Measurements from ENCODE around the gene TRMT1L. TPM values are rescaled to one million over a fixed set of nuclear protein-coding genes. Genes with fewer than 3 reads are reported as not detected.

Gene TRMT1L
- total RNA-seq, 2 donors from 2014 or later: 19.8 to 35.7 TPM

- intact Hi-C loops (cut with DNase I): loop anchor here (5.0 to 10.0 kb wide), 4 partner anchors 111 to 406 kb away; partner anchors contain the start of genes EDEM3 and RNF2
- peak; percentile 20 for DNase-seq (ENCODE audit: low spot score)
Measured at GRCh38 chr1:185157599-185158412, 1.1 kb upstream of the TRMT1L start.

GRCh38 chr1:185156288-185156853, 382 bp downstream of the TRMT1L start:
- H3K36me3 ChIP-seq: no peaks in the 10 kb centered on the region
- intact Hi-C loops (cut with DNase I): loop anchor here (5.0 to 10.0 kb wide), 4 partner anchors 109 to 404 kb away; partner anchors contain the start of genes EDEM3 and RNF2
- TF ChIP-seq CTCF (IDR thresholded peaks at IDR 0.05) (no peak), POLR2AphosphoS5 (IDR thresholded peaks at IDR 0.05) (no peak), POLR2A (IDR thresholded peaks at IDR 0.05) (no peak)
- no peak for DNase-seq (ENCODE audit: low spot score)
- WGBS: under 1% methylated on average over 30 of the region's 30 CpGs
- peak overlapping the region; percentile 97 to 98 for H3K27ac ChIP-seq
- peaks cover 8% of the 10 kb centered on the region for H3K4me1 ChIP-seq (replicated peaks)
- H3K27me3 ChIP-seq (replicated peaks; ENCODE audit: insufficient read depth): no peaks in the 10 kb centered on the region
- peak overlapping the region; percentile 73 to 94 for H3K4me3 ChIP-seq
- H3K9me3 ChIP-seq: no peaks in the 10 kb centered on the region

More at GRCh38 chr1:185157599-185158412, 1.1 kb upstream of the TRMT1L start:
- 1% methylated on average over 20 of the region's 20 CpGs for WGBS
- TF ChIP-seq POLR2AphosphoS5 (IDR thresholded peaks at IDR 0.05): peak; percentile 39
- no peak for TF ChIP-seq CTCF (IDR thresholded peaks at IDR 0.05)
- H3K27ac ChIP-seq: peak overlapping the region; percentile 97 to 98
- H3K36me3 ChIP-seq: no peaks in the 10 kb centered on the region
- no peaks in the 10 kb centered on the region for H3K9me3 ChIP-seq
- peaks cover 8% of the 10 kb centered on the region for H3K4me1 ChIP-seq (replicated peaks)
- H3K27me3 ChIP-seq (replicated peaks; ENCODE audit: insufficient read depth): no peaks in the 10 kb centered on the region
- H3K4me3 ChIP-seq: peak overlapping the region; percentile 73 to 94

GRCh38 chr1:185155600-185156287, 1.0 kb downstream of the TRMT1L start:
- peaks cover 8% of the 10 kb centered on the region for H3K4me1 ChIP-seq (replicated peaks)
- H3K36me3 ChIP-seq: no peaks in the 10 kb centered on the region
- 8% methylated on average over 11 of the region's 11 CpGs for WGBS
- peak overlapping the region; percentile 97 to 98 for H3K27ac ChIP-seq
- no peaks in the 10 kb centered on the region for H3K9me3 ChIP-seq
- intact Hi-C loops (cut with DNase I): loop anchor here (5.0 to 10.0 kb wide), 4 partner anchors 108 to 403 kb away; partner anchors contain the start of genes EDEM3 and RNF2
- peak overlapping the region; percentile 73 to 94 for H3K4me3 ChIP-seq
- H3K27me3 ChIP-seq (replicated peaks; ENCODE audit: insufficient read depth): no peaks in the 10 kb centered on the region
- TF ChIP-seq POLR2A (IDR thresholded peaks at IDR 0.05) (no peak), POLR2AphosphoS5 (IDR thresholded peaks at IDR 0.05) (peak; percentile 5)
- DNase-seq (ENCODE audit: low spot score): no peak

- WGBS: 26% methylated on average over 2 of the region's 2 CpGs
- no peaks in the 10 kb centered on the region for H3K36me3 ChIP-seq
- no peak overlapping the region for H3K27ac ChIP-seq
- H3K4me3 ChIP-seq: no peak overlapping the region
- no peak for DNase-seq (ENCODE audit: low spot score)
- TF ChIP-seq CTCF (IDR thresholded peaks at IDR 0.05): no peak
- TF ChIP-seq POLR2A (IDR thresholded peaks at IDR 0.05): no peak
- TF ChIP-seq POLR2AphosphoS5 (IDR thresholded peaks at IDR 0.05): no peak
- H3K27me3 ChIP-seq (replicated peaks; ENCODE audit: insufficient read depth): no peaks in the 10 kb centered on the region
- intact Hi-C loops (cut with DNase I): loop anchor here (5.0 to 10.0 kb wide), 4 partner anchors 108 to 403 kb away; partner anchors contain the start of genes EDEM3 and RNF2
- peaks cover 8% of the 10 kb centered on the region for H3K4me1 ChIP-seq (replicated peaks)
- no peaks in the 10 kb centered on the region for H3K9me3 ChIP-seq
Measured at GRCh38 chr1:185154912-185155513, 1.7 kb downstream of the TRMT1L start.
